Glomerular visceral epithelial cell (primary cell): ENCODE results near the gene ZNF787.
A peak's percentile ranks its signal among the peaks of the same experiment; 100 is the strongest.
"Not testable (repeated sequence)": the region's sequence is repeated elsewhere in the genome, so short reads cannot be mapped to it uniquely, and the experiment has no call there.

Experiments used
- DNase-seq: peaks from one replicate; pipeline ENCODE4 v3.0.0-alpha.2; 2016; ENCODE audit errors: extremely low spot score

The ZNF787 gene

GRCh38 chr19:56121180-56122167 lies at the start of gene ZNF787:
ZNF787 (minus strand) TSS chr19:56121295; CDS start chr19:56103217, 18,078 bp downstream.
- peak; percentile 99 for DNase-seq

DNA sequence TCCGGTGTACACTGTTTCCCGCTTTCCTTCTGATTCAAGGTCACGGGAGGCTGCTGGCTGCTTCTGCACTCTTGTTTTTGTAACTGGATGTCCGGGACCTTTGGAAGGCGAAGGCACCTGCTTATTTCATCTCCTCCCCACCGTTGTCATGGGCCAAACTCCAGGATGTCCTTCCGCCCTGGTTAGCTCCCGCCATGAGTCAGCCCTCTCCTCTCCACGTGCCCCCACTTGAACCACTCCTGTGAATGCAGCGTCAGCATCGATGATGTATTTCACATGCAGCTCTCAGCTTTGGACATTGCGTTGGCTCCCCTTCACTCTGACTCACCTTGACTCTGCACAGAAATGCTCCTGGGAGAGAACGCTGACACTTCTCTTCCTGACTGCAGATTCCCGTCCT lies 49.2 kb upstream of the ZNF787 start:
- peak; percentile 90 for DNase-seq

DNA sequence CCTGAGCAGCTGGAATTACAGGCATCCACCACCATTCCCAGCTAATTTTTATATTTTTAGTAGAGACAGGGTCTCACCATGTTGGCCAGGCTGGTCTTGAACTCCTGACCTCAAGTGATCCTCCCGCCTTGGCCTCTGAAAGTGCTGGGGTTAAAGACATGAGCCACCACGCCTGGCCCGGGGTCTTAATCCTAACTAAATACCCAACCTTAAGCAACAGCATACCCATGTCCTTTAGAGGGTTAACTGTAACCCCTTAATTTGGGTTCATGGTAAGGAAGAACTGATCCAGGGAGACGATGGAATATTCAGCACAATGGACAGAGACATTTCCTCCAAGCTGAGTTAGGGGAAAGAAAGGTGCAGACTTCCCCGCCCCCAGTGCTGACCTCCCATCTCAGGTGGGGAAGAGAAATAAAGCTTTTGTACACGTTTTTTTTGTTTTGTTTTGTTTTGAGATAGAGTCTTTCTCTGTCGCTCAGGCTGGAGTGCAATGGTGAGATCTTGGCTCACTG lies 46.0 kb upstream of the ZNF787 start:
- no peak for DNase-seq

DNA sequence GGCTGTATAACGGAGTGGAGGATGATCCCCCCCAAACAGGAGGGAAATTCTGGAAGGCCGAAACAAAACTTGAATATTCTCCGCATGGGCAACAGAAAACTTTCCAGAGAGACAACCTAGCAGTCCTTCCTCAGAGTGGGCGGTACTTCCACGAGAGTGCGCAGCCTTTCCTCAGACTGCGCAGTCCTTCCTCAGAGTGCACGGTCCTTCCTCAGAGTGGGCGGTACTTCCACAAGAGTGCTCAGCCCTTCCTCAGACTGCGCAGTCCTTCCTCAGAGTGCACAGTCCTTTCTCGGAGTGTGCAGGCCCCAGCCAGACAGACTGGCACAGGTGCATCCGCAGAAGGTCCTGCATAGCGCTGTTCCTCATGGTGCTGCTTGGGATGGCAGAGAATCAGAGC lies 42.0 kb upstream of the ZNF787 start:
- no peak for DNase-seq

DNA sequence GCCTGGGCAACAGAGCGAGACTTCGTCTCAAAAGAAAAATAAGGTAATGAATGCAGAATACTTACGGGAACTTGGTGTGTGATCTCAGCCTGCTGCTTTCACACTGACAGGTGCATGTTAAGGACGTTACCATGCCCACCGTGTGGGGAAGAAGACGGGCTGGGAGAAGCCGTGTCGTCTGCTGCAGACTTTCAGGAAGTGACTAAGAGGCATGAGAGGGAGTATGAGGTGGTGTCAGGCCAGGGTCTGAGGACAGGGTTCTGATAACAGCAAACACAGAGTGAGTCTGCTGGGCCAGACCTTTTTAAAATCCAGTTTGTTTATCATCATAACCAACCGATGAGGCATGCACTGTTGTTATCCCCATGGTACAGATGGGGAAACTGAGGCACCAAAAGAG lies 41.2 kb upstream of the ZNF787 start:
- DNase-seq: peak; percentile 38

DNA sequence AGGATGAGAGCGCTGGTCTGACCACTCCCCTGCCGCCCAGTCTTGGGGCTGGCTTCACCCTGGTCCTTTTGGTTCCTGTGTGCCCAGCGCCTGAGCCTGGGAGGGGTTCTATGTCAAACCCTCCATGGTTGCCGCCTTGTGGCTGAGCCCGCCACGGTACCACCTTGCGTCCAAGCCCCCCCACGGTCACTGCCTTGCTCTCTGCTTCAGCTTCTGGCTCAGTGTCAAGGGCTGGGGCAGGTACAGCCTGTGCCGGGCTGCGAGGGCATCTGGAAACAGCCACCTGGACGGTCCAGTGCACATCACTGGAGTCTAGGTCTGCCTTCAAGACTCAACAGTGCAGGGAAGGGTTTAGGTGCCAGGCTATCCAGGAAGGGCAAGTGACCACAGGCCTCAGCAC lies 40.4 kb upstream of the ZNF787 start:
- DNase-seq: no peak

DNA sequence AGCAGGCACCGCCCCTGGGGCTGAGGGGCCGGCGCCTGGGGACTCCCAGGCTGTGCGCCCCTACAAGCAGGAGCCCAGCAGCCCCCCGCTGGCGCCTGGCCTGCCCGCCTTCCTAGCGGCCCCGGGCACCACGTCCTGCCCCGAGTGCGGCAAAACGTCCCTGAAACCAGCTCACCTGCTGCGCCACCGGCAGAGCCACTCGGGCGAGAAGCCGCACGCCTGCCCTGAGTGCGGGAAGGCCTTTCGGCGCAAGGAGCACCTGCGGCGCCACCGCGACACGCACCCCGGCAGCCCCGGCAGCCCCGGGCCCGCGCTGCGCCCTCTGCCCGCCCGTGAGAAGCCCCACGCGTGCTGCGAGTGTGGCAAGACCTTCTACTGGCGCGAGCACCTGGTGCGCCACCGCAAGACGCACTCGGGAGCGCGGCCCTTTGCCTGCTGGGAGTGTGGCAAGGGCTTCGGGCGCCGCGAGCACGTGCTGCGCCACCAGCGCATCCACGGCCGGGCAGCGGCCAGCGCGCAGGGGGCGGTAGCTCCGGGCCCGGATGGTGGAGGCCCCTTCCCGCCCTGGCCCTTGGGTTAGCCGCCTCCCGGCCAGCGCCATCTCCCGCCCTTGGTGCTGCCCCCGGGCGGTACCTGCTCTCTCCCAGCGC lies 38.7 kb upstream of the ZNF787 start:
- DNase-seq: no peak

- no peak for DNase-seq
These were observed 38.0 kb upstream of the ZNF787 start for GRCh38 chr19:56159009-56159559.

DNA sequence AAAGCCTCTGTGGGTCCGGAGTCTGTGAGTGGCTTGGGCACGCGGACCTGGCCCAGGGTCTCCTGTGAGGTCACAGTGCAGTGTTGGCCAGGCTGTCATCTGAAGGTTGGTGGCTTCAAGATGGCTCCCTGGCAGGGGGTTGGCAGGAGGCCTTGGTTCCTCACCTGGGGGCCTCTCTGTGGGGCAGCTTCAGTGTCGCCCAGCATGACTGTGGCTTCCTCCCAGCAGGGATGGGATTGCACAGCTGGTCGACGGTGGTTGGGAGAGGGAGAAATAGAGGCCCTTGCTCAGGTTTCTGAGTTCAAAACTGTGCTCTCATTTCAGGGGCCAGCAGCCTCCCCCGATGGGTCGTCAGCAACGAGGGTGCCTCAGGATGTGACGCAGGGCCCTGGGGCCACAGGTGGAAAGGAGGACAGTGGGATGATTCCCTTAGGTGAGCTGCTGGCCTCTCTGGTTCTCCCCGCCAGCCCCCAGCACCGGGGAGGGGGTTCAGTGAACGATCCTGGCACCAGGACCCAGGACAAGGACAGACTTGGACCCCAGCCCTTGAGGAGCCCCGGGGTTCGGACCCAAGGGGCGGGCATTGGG lies 37.2 kb upstream of the ZNF787 start:
- no peak for DNase-seq

GRCh38 chr19:56156768-56157167 lies 35.7 kb upstream of the ZNF787 start:
- DNase-seq: no peak

- DNase-seq: no peak
These were observed 34.1 kb upstream of the ZNF787 start for GRCh38 chr19:56155124-56155687.

- DNase-seq: no peak
These were observed 32.4 kb upstream of the ZNF787 start for GRCh38 chr19:56153507-56153906.

GRCh38 chr19:56152644-56153043 lies 31.5 kb upstream of the ZNF787 start:
- no peak for DNase-seq

- DNase-seq: no peak
These were observed 29.3 kb upstream of the ZNF787 start for GRCh38 chr19:56150358-56150757.

DNA sequence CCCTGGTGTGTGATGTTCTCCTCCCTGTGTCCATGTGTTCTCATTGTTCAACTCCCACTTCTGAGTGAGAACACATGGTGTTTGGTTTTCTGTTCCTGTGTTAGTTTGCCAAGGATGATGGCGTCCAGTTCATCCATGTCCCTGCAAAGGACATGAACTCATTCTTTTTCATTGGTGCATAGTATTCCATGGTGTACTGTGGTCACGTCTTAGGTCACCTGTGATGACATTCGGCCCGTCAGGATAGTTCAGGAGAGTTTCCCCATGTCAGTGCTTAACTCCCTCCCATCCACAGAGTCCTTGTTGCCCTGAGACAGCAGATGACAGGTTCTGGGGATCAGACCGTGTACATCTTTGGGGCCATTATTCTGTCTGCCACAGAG lies 28.6 kb upstream of the ZNF787 start:
- no peak for DNase-seq

DNA sequence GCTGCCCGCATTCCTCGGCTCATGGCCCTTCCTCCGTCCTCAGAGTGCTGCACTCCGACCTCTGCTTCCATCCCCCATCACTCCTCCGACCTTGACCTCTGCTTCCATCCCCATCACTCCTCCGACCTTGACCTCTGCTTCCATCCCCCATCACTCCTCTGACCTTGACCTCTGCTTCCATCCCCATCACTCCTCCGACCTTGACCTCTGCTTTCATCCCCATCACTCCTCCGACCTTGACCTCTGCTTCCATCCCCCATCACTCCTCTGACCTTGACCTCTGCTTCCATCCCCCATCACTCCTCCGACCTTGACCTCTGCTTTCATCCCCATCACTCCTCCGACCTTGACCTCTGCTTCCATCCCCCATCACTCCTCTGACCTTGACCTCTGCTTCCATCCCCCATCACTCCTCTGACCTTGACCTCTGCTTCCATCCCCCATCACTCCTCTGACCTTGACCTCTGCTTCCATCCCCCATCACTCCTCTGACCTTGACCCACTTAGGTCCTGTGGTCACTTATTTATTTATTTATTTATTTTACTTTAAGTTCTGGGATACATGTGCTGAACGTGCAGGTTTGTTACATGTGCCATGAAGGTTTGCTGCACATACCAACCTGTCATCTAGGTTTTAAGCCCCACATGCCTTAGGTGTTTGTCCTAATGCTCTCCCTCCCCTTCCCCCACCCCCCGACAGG lies 28.0 kb upstream of the ZNF787 start:
- not testable (repeated sequence) for DNase-seq

DNA sequence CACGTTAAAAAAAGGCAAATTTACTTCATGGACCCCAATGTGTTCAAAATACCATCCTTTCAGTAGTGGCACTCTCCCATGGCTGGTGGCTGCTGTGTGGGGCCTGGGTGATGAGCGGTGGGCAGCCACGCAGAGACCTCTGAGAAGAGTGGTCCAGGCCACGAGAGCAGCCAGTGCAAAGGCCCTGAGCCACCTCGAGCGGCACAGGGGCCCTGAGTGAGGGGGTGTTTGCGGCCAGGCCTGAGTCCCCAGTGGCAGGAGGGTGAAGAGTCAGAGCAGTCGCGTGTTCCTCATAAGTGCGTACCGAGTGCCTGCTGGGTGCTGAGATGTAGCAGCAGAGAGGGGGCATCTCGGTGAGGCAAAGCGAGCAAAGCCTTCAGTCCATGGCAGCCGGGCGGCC lies 27.0 kb upstream of the ZNF787 start:
- no peak for DNase-seq

DNA sequence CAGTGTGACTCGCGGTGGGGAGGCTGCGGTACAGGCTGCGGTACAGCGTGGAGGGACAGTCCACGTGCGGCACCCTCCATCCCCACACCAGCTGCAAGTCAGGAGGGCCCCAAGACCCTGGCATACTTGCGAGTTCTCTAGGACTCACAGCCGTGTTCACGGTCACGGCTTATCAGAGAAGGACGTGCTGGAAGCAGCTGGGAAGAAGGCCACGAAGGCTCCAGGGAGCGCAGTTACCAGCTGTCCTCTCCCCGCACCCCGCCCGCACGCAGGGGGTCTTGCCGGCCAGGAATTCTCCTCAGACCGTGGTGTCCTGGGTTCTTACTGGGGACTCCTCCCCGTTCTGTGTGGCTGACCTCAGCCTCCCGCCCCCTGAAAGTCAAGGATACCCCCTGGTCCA lies 26.2 kb upstream of the ZNF787 start:
- DNase-seq: no peak

- no peak for DNase-seq
These were observed 25.8 kb upstream of the ZNF787 start for GRCh38 chr19:56146904-56147303.

DNA sequence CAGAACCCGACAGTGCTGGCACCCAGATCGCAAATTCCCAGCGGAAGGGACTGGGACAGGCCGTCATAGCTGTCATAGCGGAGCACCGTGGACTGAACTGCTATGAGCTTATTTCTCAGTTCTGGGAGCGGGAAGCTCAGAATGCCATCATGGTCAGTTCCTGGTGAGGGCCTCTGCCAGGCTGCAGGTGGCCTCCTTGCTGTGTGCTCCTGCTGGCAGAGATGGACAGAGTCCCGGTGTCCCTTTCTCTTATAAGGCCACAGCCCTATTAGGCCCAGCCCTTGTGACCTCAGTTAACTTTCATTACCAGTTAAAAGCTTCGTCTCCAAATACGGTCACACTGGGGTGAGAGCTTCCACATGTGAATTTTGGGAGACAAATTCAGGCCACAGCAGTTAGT lies 24.6 kb upstream of the ZNF787 start:
- no peak for DNase-seq

- no peak for DNase-seq
These were observed 23.7 kb upstream of the ZNF787 start for GRCh38 chr19:56144831-56145230.
